Central memory CD4-positive, alpha-beta T cell (primary cell): ENCODE measurements around the gene SORCS2.
A peak's percentile ranks its signal among the peaks of the same experiment; 100 is the strongest.

Source experiments
- DNase-seq: peaks from one replicate; pipeline ENCODE4 v3.0.0; 2022

The SORCS2 gene

GRCh38 chr4:7709431-7709830 is 517.1 kb downstream of the SORCS2 start:
- no peak for DNase-seq

GRCh38 chr4:7710126-7710525 is 517.8 kb downstream of the SORCS2 start:
- no peak for DNase-seq

- DNase-seq: no peak
Observed at GRCh38 chr4:7710576-7711306, 518.4 kb downstream of the SORCS2 start.

- DNase-seq: no peak
Observed at GRCh38 chr4:7711307-7711963, 519.1 kb downstream of the SORCS2 start.

GRCh38 chr4:7712021-7712671 is 519.8 kb downstream of the SORCS2 start:
- no peak for DNase-seq

GRCh38 chr4:7713757-7714156 is 521.4 kb downstream of the SORCS2 start:
- DNase-seq: no peak

GRCh38 chr4:7714176-7714575 is 521.8 kb downstream of the SORCS2 start:
- DNase-seq: no peak

- DNase-seq: no peak
Observed at GRCh38 chr4:7714738-7715137, 522.4 kb downstream of the SORCS2 start.

GRCh38 chr4:7715271-7716009 is 523.1 kb downstream of the SORCS2 start:
- DNase-seq: no peak

- DNase-seq: no peak
Observed at GRCh38 chr4:7716010-7716721, 523.8 kb downstream of the SORCS2 start.

- DNase-seq: no peak
Observed at GRCh38 chr4:7717161-7717560, 524.8 kb downstream of the SORCS2 start.

GRCh38 chr4:7717946-7718490 is 525.7 kb downstream of the SORCS2 start:
- no peak for DNase-seq

GRCh38 chr4:7719354-7720174 is 527.2 kb downstream of the SORCS2 start:
- DNase-seq: peak; percentile 26

- no peak for DNase-seq
Observed at GRCh38 chr4:7721984-7722551, 529.7 kb downstream of the SORCS2 start.

GRCh38 chr4:7722766-7723387 is 530.5 kb downstream of the SORCS2 start:
- DNase-seq: no peak

GRCh38 chr4:7723625-7724024 is 531.3 kb downstream of the SORCS2 start:
- no peak for DNase-seq

GRCh38 chr4:7725951-7726350 is 533.6 kb downstream of the SORCS2 start:
- no peak for DNase-seq

- DNase-seq: no peak
Observed at GRCh38 chr4:7726665-7727413, 534.5 kb downstream of the SORCS2 start.

GRCh38 chr4:7727749-7728148 is 535.4 kb downstream of the SORCS2 start:
- DNase-seq: no peak

GRCh38 chr4:7731437-7731836 is 539.1 kb downstream of the SORCS2 start:
- DNase-seq: no peak
